Keratinocyte (primary cell): Measurements from ENCODE around the gene MACIR.

Experiments
- CTCF ChIP-seq, 3 experiments: IDR thresholded peaks in 1 of 3; conservative IDR thresholded peaks in 1 of 3; optimal IDR thresholded peaks in 1 of 3; 2 replicates in 2 of 3; 3 replicates in 1 of 3; pipeline versions ENCODE3 to v1.5.1; 2011; ENCODE audit warnings: low read length in 3 of 3, mild to moderate bottlenecking in 3 of 3, moderate library complexity in 2 of 3, control low read depth in 1 of 3, inconsistent platforms in 1 of 3; ENCODE audit not compliant: insufficient read depth in 2 of 3; ENCODE audit errors: extremely low read depth in 1 of 3
- EZH2 ChIP-seq: IDR thresholded peaks from one replicate; pipeline ENCODE4 v1.6.1; 2012; ENCODE audit warnings: inconsistent platforms, mild to moderate bottlenecking, low read length, moderate library complexity

- TF ChIP-seq EZH2: no peak
- TF ChIP-seq CTCF (optimal IDR thresholded peaks at IDR 0.05 in 1 of 3, IDR thresholded peaks at IDR 0.05 in 1 of 3, conservative IDR thresholded peaks at IDR 0.05 in 1 of 3; ENCODE audit: extremely low read depth in 1 of 3, insufficient read depth in 2 of 3, low read length in 3 of 3): no peak
Observed at GRCh38 chr5:103272377-103272776, 13.8 kb downstream of the MACIR start.
